ENCODE measurements around the gene GK2.

DNA sequence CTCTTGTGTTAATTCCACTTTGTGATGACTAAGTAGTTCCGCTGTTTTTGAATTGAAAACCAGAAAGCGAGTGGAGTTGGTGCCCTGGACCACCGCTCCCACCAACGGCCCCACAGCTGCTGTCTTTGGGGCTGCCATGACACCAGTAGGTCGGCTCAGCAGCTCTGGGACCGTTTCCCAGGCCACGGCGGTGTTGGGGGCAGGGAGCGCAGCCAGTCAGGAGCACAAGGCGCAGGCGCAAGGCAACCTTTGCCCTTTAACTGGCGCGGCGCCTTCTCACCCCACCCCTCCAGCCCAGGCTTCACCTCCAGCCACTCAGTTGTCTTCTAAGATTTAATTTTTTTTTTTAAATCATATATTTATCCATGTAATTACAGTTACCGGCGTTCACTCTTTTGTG lies at the start of gene GK2:
- TF ChIP-seq CTCF (tag by site-specific recombination; IDR thresholded peaks at IDR 0.05) (no peak), TCF7L2 (IDR thresholded peaks at IDR 0.05; ENCODE audit: borderline replicate concordance, low read depth, low read length) (no peak), HOXD13 (CRISPR knock-in tag; IDR thresholded peaks at IDR 0.05; ENCODE audit: borderline replicate concordance) (no peak), ZNF112 (tag by site-specific recombination; IDR thresholded peaks at IDR 0.05) (no peak), ZNF704 (tag by site-specific recombination; IDR thresholded peaks at IDR 0.05) (no peak), PRDM10 (tag by site-specific recombination; IDR thresholded peaks at IDR 0.05) (no peak), YY1 (tag by site-specific recombination; IDR thresholded peaks at IDR 0.05) (no peak), ZNF146 (tag by site-specific recombination; IDR thresholded peaks at IDR 0.05) (no peak), ZNF274 (IDR thresholded peaks at IDR 0.05; ENCODE audit: low read length) (no peak), ZNF274 (tag by site-specific recombination; IDR thresholded peaks at IDR 0.05; ENCODE audit: borderline replicate concordance) (no peak), HOXC10 (CRISPR knock-in tag; IDR thresholded peaks at IDR 0.05) (no peak), SP2 (tag by site-specific recombination; IDR thresholded peaks at IDR 0.05) (no peak)
- TF ChIP-seq, protein P1, sequence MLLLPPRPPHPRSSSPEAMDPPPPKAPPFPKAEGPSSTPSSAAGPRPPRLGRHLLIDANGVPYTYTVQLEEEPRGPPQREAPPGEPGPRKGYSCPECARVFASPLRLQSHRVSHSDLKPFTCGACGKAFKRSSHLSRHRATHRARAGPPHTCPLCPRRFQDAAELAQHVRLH (tag by site-specific recombination; IDR thresholded peaks at IDR 0.05), result no peak

Data from HEK293 (cell line).